ENCODE results near the gene KANSL1.

Gene KANSL1

GRCh38 chr17:45983614-45984310 lies 209.5 kb downstream of the KANSL1 start:
- DNase-seq = no peak

GRCh38 chr17:45982791-45983613 lies 210.2 kb downstream of the KANSL1 start:
- no peak for DNase-seq

- DNase-seq = no peak
These were observed 211.9 kb downstream of the KANSL1 start for GRCh38 chr17:45981306-45981705.

GRCh38 chr17:45980855-45981254 lies 212.4 kb downstream of the KANSL1 start:
- no peak for DNase-seq
